GM11168 (cell line): ENCODE data around the gene NIPAL1.
"Not testable (repeated sequence)": the region's sequence is repeated elsewhere in the genome, so short reads cannot be mapped to it uniquely, and the experiment has no call there.

ENCODE experiments used
- in situ Hi-C: fragments of 300-500 bp; cut with MboI; formaldehyde crosslinking; loops from one replicate; pipeline ENCODE4 v1.12.0; 2022; ENCODE audit warnings: low sequenced_read_pairs; ENCODE audit not compliant: unreplicated experiment

NIPAL1 gene

GRCh38 chr4:48016141-48017107 lies at the start of gene NIPAL1, which contains the start of gene CNGA1:
Gene NIPAL1 (plus strand): TSS chr4:48016772. CDS start chr4:48016840, 68 bp downstream.
Gene CNGA1 (minus strand): TSS chr4:48016681. CDS start chr4:47952689, 63,992 bp downstream.
- in situ Hi-C loops = no loop called here

GRCh38 chr4:47968847-47969246 lies 47.7 kb upstream of the NIPAL1 start:
- in situ Hi-C loops = no loop called here

GRCh38 chr4:47972181-47972580 lies 44.4 kb upstream of the NIPAL1 start:
- in situ Hi-C loops = no loop called here

- in situ Hi-C loops = no loop called here
Observed at GRCh38 chr4:47972721-47973120, 43.9 kb upstream of the NIPAL1 start.

GRCh38 chr4:47974566-47974965 lies 42.0 kb upstream of the NIPAL1 start:
- in situ Hi-C loops = no loop called here

- in situ Hi-C loops = no loop called here
Observed at GRCh38 chr4:47990145-47990544, 26.4 kb upstream of the NIPAL1 start.

- in situ Hi-C loops = not testable (repeated sequence)
Observed at GRCh38 chr4:47992475-47992874, 24.1 kb upstream of the NIPAL1 start.

GRCh38 chr4:47996021-47996420 lies 20.6 kb upstream of the NIPAL1 start:
- in situ Hi-C loops = no loop called here

- in situ Hi-C loops = no loop called here
Observed at GRCh38 chr4:48002267-48002666, 14.3 kb upstream of the NIPAL1 start.

- in situ Hi-C loops = not testable (repeated sequence)
Observed at GRCh38 chr4:48003568-48003967, 13.0 kb upstream of the NIPAL1 start.

GRCh38 chr4:48005781-48006180 lies 10.8 kb upstream of the NIPAL1 start:
- in situ Hi-C loops = no loop called here

GRCh38 chr4:48008021-48008596 lies 8.5 kb upstream of the NIPAL1 start:
- in situ Hi-C loops = no loop called here

- in situ Hi-C loops = not testable (repeated sequence)
Observed at GRCh38 chr4:48010906-48011305, 5.7 kb upstream of the NIPAL1 start.

GRCh38 chr4:48011722-48012121 lies 4.8 kb upstream of the NIPAL1 start:
- in situ Hi-C loops = no loop called here

GRCh38 chr4:48012824-48013223 lies 3.7 kb upstream of the NIPAL1 start:
- in situ Hi-C loops = no loop called here

- in situ Hi-C loops = no loop called here
Observed at GRCh38 chr4:48015216-48015615, 1.4 kb upstream of the NIPAL1 start.

GRCh38 chr4:48015678-48016077 lies 894 bp upstream of the NIPAL1 start:
- in situ Hi-C loops = no loop called here

- in situ Hi-C loops = no loop called here
Observed at GRCh38 chr4:48017108-48017571, 568 bp downstream of the NIPAL1 start.

GRCh38 chr4:48018112-48018511 lies 1.5 kb downstream of the NIPAL1 start:
- in situ Hi-C loops = no loop called here

- in situ Hi-C loops = no loop called here
Observed at GRCh38 chr4:48021100-48021499, 4.5 kb downstream of the NIPAL1 start.

- in situ Hi-C loops = no loop called here
Observed at GRCh38 chr4:48022192-48022799, 5.7 kb downstream of the NIPAL1 start.
